IPS-NIHi7 (cell line): ENCODE measurements around the gene AP1M2.
"Not testable (repeated sequence)": the region's sequence is repeated elsewhere in the genome, so short reads cannot be mapped to it uniquely, and the experiment has no call there.

Experiments
- DNase-seq: peaks from one replicate; pipeline ENCODE4 v3.0.0; 2012; ENCODE audit warnings: mixed read lengths; ENCODE audit errors: extremely low spot score

AP1M2 gene

DNA sequence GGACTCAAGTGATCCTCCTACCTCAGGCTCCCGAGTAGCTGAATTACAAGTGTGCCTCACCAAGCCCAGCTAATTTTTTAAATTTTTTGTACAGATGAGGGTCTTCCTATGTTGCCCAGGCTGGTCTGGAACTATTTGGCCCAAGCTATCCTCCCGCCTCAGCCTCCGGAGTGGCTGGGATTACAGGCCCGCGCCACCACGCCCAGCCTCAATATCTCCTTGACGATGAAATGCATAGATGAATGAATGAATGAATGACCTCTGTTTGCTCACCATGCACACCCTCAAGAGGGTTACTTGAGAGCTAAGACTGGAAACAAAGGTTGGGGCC, 14.9 kb upstream of the AP1M2 start:
- no peak for DNase-seq

DNA sequence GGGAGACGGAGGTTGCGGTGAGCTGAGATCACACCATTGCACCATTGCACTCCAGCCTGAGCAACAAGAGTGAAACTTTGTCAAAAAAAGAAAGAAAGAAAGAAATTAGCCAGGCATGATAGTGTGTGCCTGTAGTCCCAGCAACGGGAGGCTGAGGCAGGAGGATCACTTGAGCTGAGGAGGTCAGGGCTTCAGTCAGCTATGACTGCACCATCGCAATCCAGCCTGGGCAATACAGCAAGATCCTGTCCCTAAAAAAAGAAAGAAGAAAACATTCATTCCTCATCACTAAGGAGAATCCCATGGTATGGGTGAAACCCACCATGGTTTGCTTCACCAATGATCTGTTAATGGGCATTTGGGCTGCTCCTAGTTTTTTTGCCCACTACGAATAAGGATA, 13.0 kb upstream of the AP1M2 start:
- DNase-seq = no peak

- no peak for DNase-seq
These were observed 6.9 kb upstream of the AP1M2 start for GRCh38 chr19:10593820-10594637.

GRCh38 chr19:10593148-10593547, 6.0 kb upstream of the AP1M2 start:
- DNase-seq = no peak

GRCh38 chr19:10587839-10588150, 683 bp upstream of the AP1M2 start:
- no peak for DNase-seq

DNA sequence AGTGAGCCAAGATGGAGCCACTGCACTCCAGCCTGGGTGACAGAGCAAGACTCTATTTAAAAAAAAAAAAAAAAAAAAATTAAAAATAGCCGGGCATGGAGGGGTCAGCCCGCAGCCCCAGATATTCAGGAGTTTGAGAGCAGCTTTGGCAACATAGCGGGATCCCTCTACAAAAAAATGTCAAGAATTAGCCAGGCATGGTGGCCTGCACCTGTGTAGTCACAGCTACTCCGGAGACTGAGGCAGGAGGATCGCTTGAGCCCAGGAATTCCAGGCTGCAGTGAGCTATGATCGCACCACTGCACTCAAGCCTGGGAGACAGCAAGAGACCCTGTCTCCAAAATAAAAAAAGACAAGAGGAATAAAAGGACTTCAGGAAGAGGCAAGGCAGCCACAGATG, 716 bp downstream of the AP1M2 start:
- no peak for DNase-seq

DNA sequence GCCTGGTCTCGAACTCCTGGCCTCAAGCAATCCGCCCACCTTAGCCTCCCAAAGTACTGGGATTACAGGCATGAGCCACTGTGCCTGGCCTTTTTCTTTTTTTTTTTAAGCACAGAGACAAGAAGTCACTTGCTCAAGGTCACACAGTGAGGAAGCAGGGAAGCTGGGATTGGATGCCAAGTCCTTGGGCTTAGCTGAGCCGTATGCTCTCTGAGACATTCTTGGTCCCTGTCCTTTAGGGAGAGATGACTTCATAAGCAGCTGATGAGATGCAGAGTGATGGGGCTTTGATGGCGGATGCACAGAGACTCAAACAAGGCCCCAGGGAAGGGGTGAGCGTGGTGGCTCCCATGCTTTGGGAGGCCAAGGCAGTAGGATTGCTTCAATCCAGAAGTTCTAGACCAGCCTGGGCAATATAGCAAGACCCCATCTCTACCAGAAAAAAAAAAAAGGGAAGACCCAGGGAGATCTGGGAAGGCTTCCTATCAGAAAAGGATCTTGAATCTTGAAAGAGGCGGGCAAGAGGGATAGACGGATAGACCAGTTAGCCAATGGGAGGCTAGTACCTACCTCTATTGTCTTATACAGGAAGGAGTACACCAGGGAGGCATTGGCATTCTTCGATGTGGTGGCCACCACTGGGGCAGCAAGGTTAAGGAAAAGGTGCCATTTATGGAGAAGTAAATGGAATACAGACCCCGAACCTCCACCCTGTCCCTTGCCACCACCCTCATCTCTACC, 3.9 kb downstream of the AP1M2 start:
- DNase-seq = no peak

DNA sequence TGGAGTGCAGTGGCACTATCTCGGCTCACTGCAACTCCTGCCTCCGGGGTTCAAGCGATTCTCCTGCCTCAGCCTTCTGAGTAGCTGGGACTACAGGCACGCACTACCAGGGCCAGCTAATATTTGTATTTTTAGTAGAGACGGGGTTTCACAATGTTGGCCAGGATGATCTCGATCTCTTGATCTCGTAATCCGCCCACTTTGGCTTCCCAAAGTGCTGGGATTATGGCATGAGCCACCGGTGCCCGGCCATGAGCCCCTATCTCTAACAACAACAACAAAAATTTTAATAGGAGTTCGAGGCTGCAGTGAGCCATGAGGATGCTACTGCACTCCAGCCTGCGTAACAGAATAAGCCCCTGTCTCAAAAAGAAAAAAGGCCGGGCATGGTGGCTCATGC, 5.0 kb downstream of the AP1M2 start:
- no peak for DNase-seq

- DNase-seq = peak; percentile 77
These were observed 6.0 kb downstream of the AP1M2 start for GRCh38 chr19:10580979-10581631.

GRCh38 chr19:10577951-10578350, 9.2 kb downstream of the AP1M2 start:
- DNase-seq = no peak

GRCh38 chr19:10575011-10575716, 11.9 kb downstream of the AP1M2 start:
- DNase-seq = no peak

GRCh38 chr19:10574462-10574861, 12.7 kb downstream of the AP1M2 start:
- DNase-seq = no peak

GRCh38 chr19:10573793-10574192, 13.3 kb downstream of the AP1M2 start:
- DNase-seq = not testable (repeated sequence)

DNA sequence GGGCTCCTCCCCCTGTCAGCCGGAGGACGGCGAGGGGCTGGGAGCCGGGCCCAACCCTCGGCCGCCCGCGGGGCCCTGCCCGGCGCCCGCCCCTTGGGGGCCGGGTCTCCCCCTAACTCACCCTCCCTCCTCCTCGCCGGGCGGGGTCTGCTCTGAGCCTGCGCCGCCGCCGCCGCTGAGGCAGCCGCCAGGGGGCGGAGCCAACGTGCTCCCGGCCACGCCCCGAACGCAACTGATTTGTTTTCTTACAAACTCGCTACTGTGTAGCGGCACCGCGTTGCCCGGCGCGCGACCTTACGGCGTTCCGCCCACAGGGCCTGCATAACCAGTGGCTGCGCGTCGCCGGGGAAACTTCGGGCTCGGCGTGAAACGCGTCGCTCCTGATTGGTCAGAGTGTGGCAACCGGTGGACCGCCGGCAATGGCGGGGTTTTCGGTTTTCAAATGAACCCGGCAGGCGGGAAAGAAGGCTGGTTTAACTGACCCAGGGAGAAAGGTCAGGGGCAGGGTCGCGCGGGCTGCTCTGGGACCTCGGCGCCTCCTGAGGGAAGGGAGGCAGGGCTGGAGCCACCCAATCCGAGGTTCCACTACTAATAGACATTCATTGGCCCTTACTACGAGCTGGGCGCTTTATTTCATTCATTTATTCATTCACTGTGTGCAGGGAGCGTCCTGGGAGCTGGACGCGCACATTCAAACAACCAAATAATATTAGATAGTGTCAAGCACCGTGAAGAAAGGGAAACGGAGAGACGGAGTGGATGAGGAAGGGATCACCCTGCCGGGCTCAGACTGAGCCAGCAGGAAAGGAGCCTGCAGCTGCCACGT, 18.1 kb downstream of the AP1M2 start, which contains the start of gene CDKN2D:
TSS of gene CDKN2D (minus strand) at position 154 of the 826 bp plus-strand sequence. CDS start 326 bp downstream, outside the sequence.
- peak; percentile 93 for DNase-seq

DNA sequence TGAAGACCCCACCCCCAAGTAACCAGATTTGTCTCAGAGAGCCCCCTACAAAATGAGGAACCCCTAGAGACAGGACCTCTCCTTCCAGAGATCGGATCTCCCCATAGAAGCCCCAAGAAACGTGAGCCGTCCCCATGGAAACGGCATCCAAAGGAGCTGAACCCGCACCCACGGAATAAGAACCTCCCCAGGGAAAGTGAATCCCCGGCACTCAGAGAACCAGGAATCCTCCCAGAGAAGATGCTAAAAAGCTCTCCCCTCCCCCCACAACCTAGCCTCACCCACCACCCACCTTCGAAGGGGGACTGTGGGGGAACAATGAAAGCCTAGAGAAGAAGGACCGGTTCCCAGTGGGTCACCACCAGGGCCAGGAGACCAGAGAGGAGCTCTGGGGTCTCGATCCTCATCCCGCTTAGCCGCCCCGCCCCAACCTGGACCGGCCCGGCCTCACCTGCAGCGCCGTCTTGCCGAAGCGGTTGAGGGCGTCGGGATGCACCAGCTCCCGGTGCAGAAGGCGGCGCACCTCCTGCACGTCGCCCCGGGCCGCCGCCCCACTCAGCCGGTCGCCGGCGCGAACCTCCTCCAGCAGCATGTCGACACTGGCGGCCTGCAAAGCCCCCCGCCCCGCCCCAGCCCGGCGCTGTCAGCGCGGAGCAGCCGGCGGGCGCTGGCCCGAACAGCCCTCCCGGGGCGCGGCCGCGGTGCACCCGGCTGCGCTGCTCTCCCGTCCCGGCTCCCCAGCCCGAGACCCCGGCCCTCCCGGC, 18.9 kb downstream of the AP1M2 start:
- DNase-seq = no peak

- no peak for DNase-seq
These were observed 19.5 kb downstream of the AP1M2 start for GRCh38 chr19:10567656-10568055.

GRCh38 chr19:10566658-10567410, 20.3 kb downstream of the AP1M2 start:
- DNase-seq = no peak

GRCh38 chr19:10566408-10566657, 20.8 kb downstream of the AP1M2 start:
- no peak for DNase-seq

GRCh38 chr19:10565567-10566407, 21.3 kb downstream of the AP1M2 start, which contains the start of gene KRI1:
TSS of gene KRI1 (minus strand) at chr19:10566010. CDS start at chr19:10565999, 11 bp downstream.
- peak; percentile 98 for DNase-seq
